ENCODE data around the gene PCDHAC1. TPM values are rescaled to one million over a fixed set of nuclear protein-coding genes. Genes with fewer than 3 reads are reported as not detected.

Gene PCDHAC1
- total RNA-seq, 1 experiment from 2014 or later, result 6.2 TPM

DNA sequence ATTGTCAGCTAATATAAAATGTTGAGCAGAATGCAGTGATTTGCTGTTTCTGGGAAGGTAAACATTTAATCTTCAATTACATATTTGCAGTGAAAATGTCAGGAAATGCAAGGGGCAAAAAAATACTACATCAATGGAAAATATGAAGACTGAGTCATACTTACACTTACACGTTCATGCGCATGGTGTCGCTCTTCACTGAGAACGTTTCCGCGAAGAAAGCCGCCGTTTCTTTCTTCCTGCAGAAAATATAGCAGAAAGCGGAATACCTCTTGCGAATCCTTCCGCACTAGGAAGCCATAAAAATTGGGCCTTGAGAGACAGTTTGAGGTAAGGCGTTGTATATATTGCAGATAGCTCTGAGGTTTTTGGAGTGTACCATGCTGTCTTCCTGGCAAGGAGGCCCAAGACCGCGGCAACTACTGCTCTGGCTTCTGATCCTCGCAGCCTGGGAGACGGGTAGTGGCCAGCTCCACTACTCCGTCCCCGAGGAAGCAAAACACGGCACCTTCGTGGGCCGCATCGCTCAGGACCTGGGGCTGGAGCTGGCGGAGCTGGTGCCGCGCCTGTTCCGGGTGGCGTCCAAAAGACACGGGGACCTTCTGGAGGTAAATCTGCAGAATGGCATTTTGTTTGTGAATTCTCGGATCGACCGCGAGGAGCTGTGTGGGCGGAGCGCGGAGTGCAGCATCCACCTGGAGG is 44.1 kb upstream of the PCDHAC1 start, which contains the start of gene PCDHA13:
Gene PCDHA13, plus strand, starts transcription at position 236 of the 702 bp plus-strand sequence. Its CDS starts 145 bp downstream, at position 381.
- POLR2A ChIA-PET (ENCODE audit: unreplicated experiment), result no interaction called here
- DNase-seq, result peak; percentile 80
- H2AFZ ChIP-seq (ENCODE audit: low read length), result peak within 1 kb of the TSS; percentile 93

DNA sequence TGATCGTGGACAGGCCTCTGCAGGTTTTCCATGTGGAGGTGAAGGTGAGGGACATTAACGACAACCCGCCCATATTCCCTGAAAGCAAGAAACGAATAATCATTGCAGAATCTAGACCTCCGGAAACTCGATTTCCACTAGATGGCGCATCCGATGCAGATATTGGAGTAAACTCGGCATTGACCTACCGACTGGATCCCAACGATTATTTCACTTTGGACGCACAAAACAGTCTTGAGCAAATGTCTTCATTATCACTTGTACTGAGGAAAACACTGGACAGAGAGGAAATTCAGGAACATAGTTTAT is 43.6 kb upstream of the PCDHAC1 start:
- Histone ChIP-seq H3K27ac (ENCODE audit: low read length) (0 out of 2 replicates have a peak overlapping the region, but pooled peaks have one; percentile 33), H4K20me1 (ENCODE audit: low read length) (no peaks in the 10 kb centered on the region), H3K9me2 (replicated peaks; ENCODE audit: low read length) (no peaks in the 10 kb centered on the region), H3K4me1 (ENCODE audit: insufficient read depth, low read length) (peaks cover 8% of the 10 kb centered on the region; the same call in 1 of the 2 replicates), H2AFZ (ENCODE audit: low read length) (peak overlapping the region; percentile 93), H3K9ac (ENCODE audit: low read length) (peak overlapping the region; percentile 48), H3K36me3 (ENCODE audit: low read depth, low read length) (no peaks in the 10 kb centered on the region), H3K79me2 (ENCODE audit: low read length) (no peaks in the 10 kb centered on the region), H3K9me3 (ENCODE audit: low read length) (no peaks in the 10 kb centered on the region), H3F3A (ENCODE audit: low read length, unreplicated experiment) (no peaks in the 10 kb centered on the region), H3K4me2 (ENCODE audit: low read length) (peak overlapping the region; percentile 80), H3K27me3 (ENCODE audit: low read length) (no peaks in the 10 kb centered on the region), H3K4me3 (ENCODE audit: low read length) (peak overlapping the region; percentile 73)
- peak; percentile 74 for ATAC-seq
- intact Hi-C loops (cut with micrococcal nuclease), result loop anchor here (1.0 to 2.0 kb wide), 3 partner anchors 42 to 158 kb away; partner anchors contain the start of genes PCDHA8 and PCDHAC1
- ChIA-PET POLR2A (ENCODE audit: unreplicated experiment) (no interaction called here), CTCF (interaction anchor here (1.1 to 1.7 kb wide), 2 partner anchors 44 to 158 kb away, joined by 3 to 7 read pairs; partner anchors contain the start of gene PCDHAC1)
- peak; percentile 81 for DNase-seq
- no TSS peak for BruUV-seq (replicated peaks)
- TF ChIP-seq EZH2phosphoT487 (IDR thresholded peaks at IDR 0.05; ENCODE audit: borderline replicate concordance, low read length), result no peak
- TF ChIP-seq, protein P1, sequence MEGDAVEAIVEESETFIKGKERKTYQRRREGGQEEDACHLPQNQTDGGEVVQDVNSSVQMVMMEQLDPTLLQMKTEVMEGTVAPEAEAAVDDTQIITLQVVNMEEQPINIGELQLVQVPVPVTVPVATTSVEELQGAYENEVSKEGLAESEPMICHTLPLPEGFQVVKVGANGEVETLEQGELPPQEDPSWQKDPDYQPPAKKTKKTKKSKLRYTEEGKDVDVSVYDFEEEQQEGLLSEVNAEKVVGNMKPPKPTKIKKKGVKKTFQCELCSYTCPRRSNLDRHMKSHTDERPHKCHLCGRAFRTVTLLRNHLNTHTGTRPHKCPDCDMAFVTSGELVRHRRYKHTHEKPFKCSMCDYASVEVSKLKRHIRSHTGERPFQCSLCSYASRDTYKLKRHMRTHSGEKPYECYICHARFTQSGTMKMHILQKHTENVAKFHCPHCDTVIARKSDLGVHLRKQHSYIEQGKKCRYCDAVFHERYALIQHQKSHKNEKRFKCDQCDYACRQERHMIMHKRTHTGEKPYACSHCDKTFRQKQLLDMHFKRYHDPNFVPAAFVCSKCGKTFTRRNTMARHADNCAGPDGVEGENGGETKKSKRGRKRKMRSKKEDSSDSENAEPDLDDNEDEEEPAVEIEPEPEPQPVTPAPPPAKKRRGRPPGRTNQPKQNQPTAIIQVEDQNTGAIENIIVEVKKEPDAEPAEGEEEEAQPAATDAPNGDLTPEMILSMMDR (conservative IDR thresholded peaks at IDR 0.05; ENCODE audit: low read depth, low read length), result peak; percentile 59

More for the DNA sequence above, 44.1 kb upstream of the PCDHAC1 start, which contains the start of gene PCDHA13:
- H3F3A ChIP-seq (ENCODE audit: low read length, unreplicated experiment), result no peaks in the 10 kb centered on the region
- TSS peak; percentile 51 for BruUV-seq (replicated peaks)
- no peaks in the 10 kb centered on the region for H3K9me3 ChIP-seq (ENCODE audit: low read length)
- H4K20me1 ChIP-seq (ENCODE audit: low read length), result no peaks in the 10 kb centered on the region
- H3K36me3 ChIP-seq (ENCODE audit: low read depth, low read length), result no peaks in the 10 kb centered on the region
- intact Hi-C loops (cut with micrococcal nuclease), result loop anchor here (1.0 to 2.0 kb wide), 3 partner anchors 41 to 158 kb away; partner anchors contain the start of genes PCDHA8 and PCDHAC1
- H3K9ac ChIP-seq (ENCODE audit: low read length), result peak within 1 kb of the TSS; percentile 48
- H3K27me3 ChIP-seq (ENCODE audit: low read length), result no peaks in the 10 kb centered on the region
- peak within 1 kb of the TSS; percentile 80 for H3K4me2 ChIP-seq (ENCODE audit: low read length)
- H3K27ac ChIP-seq (ENCODE audit: low read length), result peak within 1 kb of the TSS; percentile 33; the same call in 1 of the 2 replicates
- no peaks in the 10 kb centered on the region for H3K79me2 ChIP-seq (ENCODE audit: low read length)
- no peak for TF ChIP-seq EZH2phosphoT487 (IDR thresholded peaks at IDR 0.05; ENCODE audit: borderline replicate concordance, low read length)
- no peak for TF ChIP-seq EZH2 (IDR thresholded peaks at IDR 0.05; ENCODE audit: low read length, unreplicated experiment)
- TF ChIP-seq, protein P1 (conservative IDR thresholded peaks at IDR 0.05; ENCODE audit: low read depth, low read length), result peak; percentile 76
- ATAC-seq, result peak; percentile 78
- H3K9me2 ChIP-seq (replicated peaks; ENCODE audit: low read length), result no peaks in the 10 kb centered on the region
- H3K4me1 ChIP-seq (ENCODE audit: insufficient read depth, low read length), result peaks cover 8% of the 10 kb centered on the region; the same call in 1 of the 2 replicates
- CTCF ChIA-PET, result interaction anchor here (1.1 to 1.7 kb wide), 2 partner anchors 44 to 158 kb away, joined by 3 to 7 read pairs; partner anchors contain the start of gene PCDHAC1
- peak within 1 kb of the TSS; percentile 73 for H3K4me3 ChIP-seq (ENCODE audit: low read length)

Measured in PC-3 (cell line).